ENCODE measurements around the gene AKAP13.

Gene AKAP13

DNA sequence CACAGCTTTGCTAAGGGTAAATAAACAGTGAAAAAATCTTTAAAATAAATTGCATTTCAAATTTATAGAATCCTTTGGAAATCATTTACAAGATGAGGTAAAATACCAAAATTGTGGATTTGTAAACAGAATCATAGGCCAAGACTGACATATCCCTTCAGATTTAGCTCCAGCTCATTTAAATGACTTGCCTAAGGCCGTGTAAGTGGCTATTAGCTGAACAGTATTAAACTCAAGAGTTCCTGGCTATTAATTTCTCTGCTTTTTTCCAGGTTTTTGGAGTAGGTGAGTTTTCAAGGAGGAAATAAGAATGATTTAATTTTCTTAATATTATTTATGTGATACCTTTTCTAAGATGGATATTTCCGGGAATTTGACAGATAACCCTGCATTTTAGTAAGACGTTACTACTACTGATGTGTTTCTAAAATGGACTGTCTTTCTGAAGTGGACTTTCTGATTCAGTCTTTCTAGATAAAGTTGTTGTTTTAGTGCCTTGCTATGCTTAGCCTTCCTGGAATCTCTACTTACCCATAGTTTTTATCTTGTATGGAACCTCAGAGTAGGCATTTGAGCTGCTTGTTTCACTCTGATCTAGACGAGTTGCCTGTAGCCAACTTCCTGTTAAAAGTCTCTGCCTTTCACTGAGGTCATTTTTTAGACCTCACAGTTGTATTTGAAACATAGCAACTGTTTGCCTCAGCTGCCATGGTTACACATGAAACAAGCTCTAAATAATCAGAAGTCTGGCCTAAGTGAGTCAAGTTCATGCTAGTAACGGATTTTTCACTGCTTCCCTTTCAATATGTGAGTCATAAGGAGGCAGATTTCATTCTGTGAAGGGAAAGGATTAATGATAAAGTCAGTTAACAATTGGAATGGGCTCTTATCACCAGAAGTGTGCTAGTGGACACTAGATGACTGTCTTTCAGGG lies 287.4 kb downstream of the AKAP13 start:
- peak; percentile 96 for DNase-seq (ENCODE audit: low read depth)
- TF ChIP-seq CTCF (IDR thresholded peaks at IDR 0.05; ENCODE audit: control insufficient read depth, insufficient read depth, low read depth, low read length, missing control alignments) = no peak
- no peak overlapping the region for H3K4me3 ChIP-seq (ENCODE audit: control insufficient read depth, low read depth, low read length)

- TF ChIP-seq CTCF (IDR thresholded peaks at IDR 0.05; ENCODE audit: control insufficient read depth, insufficient read depth, low read depth, low read length, missing control alignments) = no peak
- no peak for DNase-seq (ENCODE audit: low read depth)
Observed at GRCh38 chr15:85671156-85671555, 290.8 kb downstream of the AKAP13 start.

DNA sequence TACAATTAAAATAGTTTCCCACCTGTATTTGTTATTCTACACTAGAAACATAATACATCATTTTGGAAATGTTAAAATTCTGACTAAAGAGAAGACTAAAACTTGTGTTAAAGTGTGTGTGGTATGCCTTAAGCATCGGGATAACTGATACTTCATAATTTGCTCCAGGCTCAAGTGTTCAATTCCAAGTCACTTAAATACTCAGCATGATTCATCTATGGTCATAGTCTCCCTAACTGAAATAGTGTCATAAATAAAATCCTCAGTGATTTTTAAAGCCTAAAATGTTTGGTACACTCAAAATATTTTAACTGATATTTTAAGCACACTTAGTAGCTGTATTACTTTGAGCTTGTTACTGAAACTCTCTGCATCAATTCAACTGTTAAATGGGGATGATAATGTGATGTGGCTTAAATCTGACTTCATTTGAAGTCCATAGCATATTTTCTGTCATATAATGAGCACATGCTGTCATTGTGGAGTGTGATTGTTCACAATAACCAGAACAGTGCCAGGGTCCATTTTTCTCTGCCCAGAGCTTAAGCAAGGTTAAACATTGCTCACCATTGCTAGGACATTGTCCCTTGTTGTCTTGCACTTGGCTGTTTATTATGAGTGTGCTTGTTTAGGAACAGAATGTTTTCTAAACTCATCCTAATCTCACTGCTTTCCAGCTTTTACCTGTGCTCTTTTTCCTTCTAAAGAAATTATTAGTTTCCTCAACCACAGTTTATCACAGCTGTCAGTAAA lies 292.1 kb downstream of the AKAP13 start:
- DNase-seq (ENCODE audit: low read depth) = no peak
- no peak for TF ChIP-seq CTCF (IDR thresholded peaks at IDR 0.05; ENCODE audit: control insufficient read depth, insufficient read depth, low read depth, low read length, missing control alignments)

More at GRCh38 chr15:85671156-85671555, 290.8 kb downstream of the AKAP13 start:
- no peak overlapping the region for H3K4me3 ChIP-seq (ENCODE audit: control insufficient read depth, low read depth, low read length)

DNA sequence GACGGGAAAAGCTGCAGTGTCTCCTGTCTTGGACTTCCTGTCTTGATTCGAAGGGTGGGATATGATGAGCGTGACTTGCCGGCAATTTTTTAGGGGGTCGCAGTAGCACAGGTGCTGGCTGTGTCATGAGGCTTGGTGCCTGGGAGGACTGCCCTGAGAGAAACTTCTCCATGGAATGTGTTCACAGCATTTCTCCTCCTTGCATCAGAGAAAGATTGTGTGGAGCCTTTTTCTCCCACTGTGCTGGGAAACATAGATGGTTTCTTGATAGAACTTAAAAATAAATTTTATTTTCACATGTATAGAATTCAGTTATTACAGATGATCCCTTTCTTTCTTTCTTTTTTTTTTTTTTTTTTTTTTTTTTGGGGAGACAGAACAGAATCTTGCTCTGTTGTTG lies 292.9 kb downstream of the AKAP13 start:
- TF ChIP-seq CTCF (IDR thresholded peaks at IDR 0.05; ENCODE audit: control insufficient read depth, insufficient read depth, low read depth, low read length, missing control alignments) = no peak
- no peak overlapping the region for H3K4me3 ChIP-seq (ENCODE audit: control insufficient read depth, low read depth, low read length)
- DNase-seq (ENCODE audit: low read depth) = no peak

More for the DNA sequence above, 292.1 kb downstream of the AKAP13 start:
- H3K4me3 ChIP-seq (ENCODE audit: control insufficient read depth, low read depth, low read length) = no peak overlapping the region

DNA sequence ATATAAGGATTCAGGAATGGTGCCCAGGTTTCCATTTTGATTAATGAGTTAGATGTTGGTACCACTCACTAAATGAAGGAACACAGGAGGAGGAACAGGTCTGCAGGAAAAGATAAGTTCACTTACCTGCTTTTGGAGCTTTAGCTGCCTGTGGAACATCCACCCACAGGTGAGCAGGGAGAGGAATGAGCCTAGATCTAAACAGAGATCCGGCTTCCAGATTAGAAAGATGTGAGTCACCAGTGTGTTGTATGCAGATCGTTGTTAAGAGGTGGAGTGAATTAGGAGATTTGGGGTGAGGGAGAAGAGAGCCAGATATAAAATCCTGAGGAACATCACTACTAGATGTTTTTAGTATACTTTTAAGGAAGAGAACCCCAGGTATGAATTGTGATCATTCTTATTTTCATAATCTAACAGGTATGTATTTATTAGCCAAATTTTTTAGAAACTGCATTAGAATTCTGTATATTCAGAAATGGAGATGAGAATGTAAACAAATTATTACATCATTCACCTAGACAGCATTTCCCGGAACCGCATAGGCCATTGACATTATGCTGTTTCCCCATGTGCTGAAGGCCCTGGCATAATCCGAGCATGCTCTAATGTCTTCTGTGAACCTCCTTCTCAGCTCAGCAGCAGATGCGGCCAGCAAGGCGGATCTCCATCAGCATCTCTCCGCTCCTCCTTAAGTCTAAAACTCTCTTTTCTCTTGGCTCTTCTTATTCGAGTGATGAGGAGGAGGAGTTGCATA lies 296.1 kb downstream of the AKAP13 start:
- no peak overlapping the region for H3K4me3 ChIP-seq (ENCODE audit: control insufficient read depth, low read depth, low read length)
- DNase-seq (ENCODE audit: low read depth) = no peak
- TF ChIP-seq CTCF (IDR thresholded peaks at IDR 0.05; ENCODE audit: control insufficient read depth, insufficient read depth, low read depth, low read length, missing control alignments) = no peak

DNA sequence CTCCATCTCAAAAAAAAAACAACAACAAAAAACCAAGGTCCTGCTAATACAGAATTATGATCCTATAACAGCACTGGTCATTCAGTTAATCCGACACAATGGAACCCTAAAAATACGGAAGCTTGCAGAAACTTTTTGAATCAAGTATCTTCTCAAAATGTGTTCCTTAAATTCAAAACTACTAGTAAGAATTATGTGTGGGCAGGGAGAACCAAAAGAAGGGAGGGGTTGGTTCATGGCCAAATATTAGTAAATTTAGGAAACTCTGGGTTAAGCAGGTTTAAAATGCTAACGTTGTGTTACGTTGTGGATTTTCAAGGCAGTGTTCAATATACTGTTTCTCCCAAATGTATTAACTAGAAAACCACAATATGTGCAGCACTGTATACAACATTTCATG lies 298.8 kb downstream of the AKAP13 start:
- no peak for DNase-seq (ENCODE audit: low read depth)
- no peak for TF ChIP-seq CTCF (IDR thresholded peaks at IDR 0.05; ENCODE audit: control insufficient read depth, insufficient read depth, low read depth, low read length, missing control alignments)
- no peak overlapping the region for H3K4me3 ChIP-seq (ENCODE audit: control insufficient read depth, low read depth, low read length)
